Lower leg skin (tissue), 4 donors: ENCODE measurements around the gene DPCD. TPM values are rescaled to one million over a fixed set of nuclear protein-coding genes. Genes with fewer than 3 reads are reported as not detected.

ENCODE experiments used
- DNase-seq, 2 donors: peaks; one replicate each; pipeline ENCODE4 v3.0.0-alpha.2; 2019; ENCODE audit warnings: low spot score in 2 of 2
- H3K4me3 ChIP-seq: fragments of 200-600 bp; sonication (generic); 2 replicates; pipeline ENCODE4 v1.5.1; 2017; ENCODE audit warnings: mild to moderate bottlenecking, low read depth; ENCODE audit not compliant: poor library complexity, severe bottlenecking
- CTCF ChIP-seq, 3 donors: fragments of 450-650 bp; IDR thresholded peaks; one replicate each; pipeline ENCODE4 v1.5.1; 2016; ENCODE audit warnings: antibody characterized with exemption in 3 of 3, mild to moderate bottlenecking in 3 of 3, moderate library complexity in 2 of 3
- POLR2A ChIP-seq, 2 donors: fragments of 450-650 bp; IDR thresholded peaks; one replicate each; pipeline ENCODE4 v1.6.1; 2016 to 2017; ENCODE audit warnings: antibody characterized with exemption in 2 of 2, mild to moderate bottlenecking in 1 of 2, moderate library complexity in 1 of 2
- WGBS, 2 donors: methylation state at CpG; one replicate each; pipeline ENCODE4 v1.1.5; 2018; 5-methylcytosine and 5-hydroxymethylcytosine counted together
- intact Hi-C: fragments of 100-400 bp; cut with DNase I; formaldehyde crosslinking; loops from one replicate; pipeline ENCODE4 v1.15.0; 2023; ENCODE audit warnings: low total_unique reads
- total RNA-seq, 4 donors: library from RNA; depleted of rRNA; stranded (reverse); fragments of >200 nt; gene quantifications; one replicate each; pipeline ENCODE4 v1.1.0, GENCODE V29; 2016

DPCD gene
- total RNA-seq, 4 donors from 2014 or later: 9.6 to 18.4 (median 11.4) TPM

GRCh38 chr10:101602761-101603398, 14.8 kb downstream of the DPCD start:
- intact Hi-C loops: loop anchor here (5.0 to 10.0 kb wide), 2 partner anchors 179 to 1392 kb away; partner anchors contain the start of gene NPM3
- DNase-seq: peak; percentile 59 to 89

DNA sequence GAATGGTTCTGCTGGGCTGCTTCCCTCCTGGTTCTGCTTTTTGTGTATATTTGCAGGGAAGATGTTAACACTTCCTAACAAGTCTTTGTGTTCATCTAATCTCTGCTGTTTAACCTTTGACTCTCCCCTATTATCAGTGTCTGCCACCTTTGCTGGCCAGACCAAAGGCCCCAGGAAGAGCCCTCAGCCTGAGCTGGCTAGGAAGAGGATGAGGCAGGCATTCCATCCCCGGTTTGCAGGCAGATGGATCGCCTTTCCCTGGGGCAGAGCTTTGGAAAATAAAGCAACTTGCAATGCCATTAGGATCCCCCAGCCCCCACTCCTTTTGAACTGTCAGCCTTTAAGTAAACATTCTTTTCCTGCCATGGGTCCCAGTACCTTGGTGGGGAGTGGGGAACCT, 19.0 kb downstream of the DPCD start:
- DNase-seq: no peak
- H3K4me3 ChIP-seq: no peak overlapping the region
- TF ChIP-seq CTCF (IDR thresholded peaks at IDR 0.05) (no peak), POLR2A (IDR thresholded peaks at IDR 0.05) (no peak)
- 45 to 63% methylated on average over 2 of the region's 2 CpGs for WGBS, 2 donors
- intact Hi-C loops: loop anchor here (10.0 kb wide), 1 partner anchor 1388 kb away; no protein-coding TSS in a partner anchor

More at GRCh38 chr10:101602761-101603398, 14.8 kb downstream of the DPCD start:
- whole genome bisulfite sequencing, 2 donors: 49 to 55% methylated on average over 6 of the region's 6 CpGs
- TF ChIP-seq CTCF (IDR thresholded peaks at IDR 0.05) (peak in 1 of 3 donors; percentile 56), POLR2A (IDR thresholded peaks at IDR 0.05) (no peak)
- H3K4me3 ChIP-seq: no peak overlapping the region

DNA sequence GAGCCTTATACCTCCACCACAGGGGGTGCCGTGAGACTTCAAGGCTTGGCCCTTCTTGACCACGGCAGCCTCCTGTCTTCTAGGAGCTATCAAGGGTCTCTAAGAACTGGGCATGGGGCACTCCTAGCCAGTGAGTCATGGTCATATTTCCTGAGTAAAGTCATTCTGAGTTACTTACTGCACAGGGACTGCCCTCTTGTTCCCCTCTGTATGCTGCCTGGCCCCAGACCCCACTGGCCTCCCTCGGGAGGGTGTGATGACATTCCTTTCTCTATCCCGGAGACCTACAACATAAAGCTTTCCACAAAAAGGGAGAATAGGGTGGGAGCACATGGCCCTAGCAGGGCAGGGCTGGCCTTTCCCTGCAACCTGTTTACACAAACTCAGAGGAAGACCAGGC, 21.4 kb downstream of the DPCD start:
- no peak for TF ChIP-seq CTCF (IDR thresholded peaks at IDR 0.05)
- no peak for TF ChIP-seq POLR2A (IDR thresholded peaks at IDR 0.05)
- DNase-seq: no peak

DNA sequence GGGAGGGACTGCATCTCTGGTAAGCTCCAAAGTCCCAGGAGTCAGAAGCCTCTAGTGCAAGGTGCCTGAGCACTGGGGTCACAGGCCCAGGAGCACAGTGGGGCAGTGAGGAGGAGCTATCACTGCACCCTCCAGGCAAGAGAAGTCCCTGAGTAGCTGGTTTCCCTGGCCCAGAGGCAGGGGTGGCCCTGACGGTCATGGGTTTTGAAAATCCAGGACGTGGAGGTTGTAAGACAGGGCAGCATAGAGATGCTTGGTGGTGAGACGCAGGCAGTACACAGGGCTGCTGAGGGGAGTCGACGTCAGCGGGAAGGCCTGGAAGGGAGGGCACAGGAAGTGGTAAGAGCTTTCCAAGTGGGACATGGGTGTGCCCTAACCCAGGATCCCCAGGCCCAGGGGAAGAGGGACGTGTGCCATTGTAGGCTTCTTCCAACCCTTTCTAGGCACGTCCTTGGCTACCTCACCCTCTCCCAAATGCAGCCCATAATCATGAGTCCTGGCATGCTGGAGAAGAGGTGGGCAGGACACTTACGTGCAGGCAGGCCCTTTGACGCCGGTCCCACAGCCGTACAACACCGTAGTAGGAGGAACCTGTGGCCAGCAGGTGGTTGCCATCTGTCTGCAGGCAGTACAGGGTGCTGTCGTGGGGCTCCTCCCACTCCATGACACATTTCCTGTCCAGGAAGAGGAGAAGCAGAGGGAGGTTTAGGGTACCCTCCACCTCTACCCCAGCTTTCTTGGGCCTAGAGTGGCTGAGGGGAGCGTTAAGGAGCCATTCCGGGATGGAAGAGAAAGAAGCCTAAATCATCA, 23.2 kb downstream of the DPCD start:
- TF ChIP-seq CTCF (IDR thresholded peaks at IDR 0.05): no peak
- no peak for TF ChIP-seq POLR2A (IDR thresholded peaks at IDR 0.05)
- intact Hi-C loops: no loop called here
- no peak overlapping the region for H3K4me3 ChIP-seq
- 59 to 66% methylated on average over 16 of the region's 16 CpGs for WGBS, 2 donors
- no peak for DNase-seq

More for the DNA sequence above, 21.4 kb downstream of the DPCD start:
- WGBS, 2 donors: 87 to 89% methylated on average over 4 of the region's 4 CpGs
- no peak overlapping the region for H3K4me3 ChIP-seq
- intact Hi-C loops: loop anchor here (10.0 kb wide), 1 partner anchor 1385 kb away; no protein-coding TSS in a partner anchor

- no peak overlapping the region for H3K4me3 ChIP-seq
- 87 to 95% methylated on average over 2 to 6 of the region's 6 CpGs for WGBS, 2 donors
- TF ChIP-seq CTCF (IDR thresholded peaks at IDR 0.05) (no peak), POLR2A (IDR thresholded peaks at IDR 0.05) (no peak)
- intact Hi-C loops: no loop called here
- DNase-seq: no peak
These were observed 24.0 kb downstream of the DPCD start for GRCh38 chr10:101612086-101612485.
